Measurements from ENCODE around the gene GNAT2. TPM values are rescaled to one million over a fixed set of nuclear protein-coding genes. Genes with fewer than 3 reads are reported as not detected.

Gene GNAT2
- total RNA-seq, 1 donor from 2014 or later, result 0.57 TPM

DNA sequence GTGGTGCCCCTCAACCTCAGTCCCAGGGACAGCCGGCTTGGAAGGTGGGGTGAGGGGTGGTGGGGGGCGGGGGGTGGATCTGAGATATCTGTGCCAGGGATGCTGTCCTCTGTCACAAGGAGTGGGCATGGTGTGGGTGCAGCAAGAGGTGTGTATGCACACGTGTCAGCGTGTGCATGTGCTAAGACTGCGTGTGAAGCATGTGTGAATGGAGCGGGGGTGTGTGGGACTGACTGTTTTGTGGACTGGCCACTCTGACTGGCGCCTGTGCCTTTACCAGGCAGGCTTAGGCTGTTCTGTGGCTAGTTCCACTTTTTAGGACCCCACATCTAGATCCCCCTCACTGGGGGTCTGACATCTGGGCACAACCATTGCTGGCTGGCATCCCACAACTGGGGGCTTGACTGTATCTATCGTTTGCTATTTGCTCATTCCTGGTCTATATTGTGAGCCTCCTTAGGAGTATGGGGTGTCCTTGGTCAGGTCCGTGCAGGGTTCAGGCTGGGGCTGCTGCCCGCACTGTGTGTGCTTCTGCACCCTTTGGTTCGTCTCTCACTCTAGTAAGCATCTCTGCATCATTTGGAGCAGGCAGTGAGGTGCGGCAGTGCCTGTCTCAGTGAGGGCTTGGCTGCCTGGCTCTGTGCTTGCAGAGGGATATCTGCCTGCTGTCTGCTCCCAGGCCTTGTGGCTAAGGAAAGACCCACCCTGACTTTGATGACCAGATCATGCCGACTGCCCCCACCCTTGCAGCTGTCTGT is 2.1 kb upstream of the GNAT2 start:
- H3K27me3 Mint-ChIP-seq, result peaks cover 3% of the 10 kb centered on the region
- H3K27ac Mint-ChIP-seq, result no peak overlapping the region
- no peaks in the 10 kb centered on the region for H3K36me3 Mint-ChIP-seq (ENCODE audit: insufficient read depth)
- peaks cover 30% of the 10 kb centered on the region for H3K4me1 Mint-ChIP-seq (ENCODE audit: low read depth)
- no peak for DNase-seq (ENCODE audit: low spot score, unreplicated experiment)
- peak overlapping the region; percentile 95 for H3K4me3 Mint-ChIP-seq (ENCODE audit: low read depth)
- TF ChIP-seq, protein P1, sequence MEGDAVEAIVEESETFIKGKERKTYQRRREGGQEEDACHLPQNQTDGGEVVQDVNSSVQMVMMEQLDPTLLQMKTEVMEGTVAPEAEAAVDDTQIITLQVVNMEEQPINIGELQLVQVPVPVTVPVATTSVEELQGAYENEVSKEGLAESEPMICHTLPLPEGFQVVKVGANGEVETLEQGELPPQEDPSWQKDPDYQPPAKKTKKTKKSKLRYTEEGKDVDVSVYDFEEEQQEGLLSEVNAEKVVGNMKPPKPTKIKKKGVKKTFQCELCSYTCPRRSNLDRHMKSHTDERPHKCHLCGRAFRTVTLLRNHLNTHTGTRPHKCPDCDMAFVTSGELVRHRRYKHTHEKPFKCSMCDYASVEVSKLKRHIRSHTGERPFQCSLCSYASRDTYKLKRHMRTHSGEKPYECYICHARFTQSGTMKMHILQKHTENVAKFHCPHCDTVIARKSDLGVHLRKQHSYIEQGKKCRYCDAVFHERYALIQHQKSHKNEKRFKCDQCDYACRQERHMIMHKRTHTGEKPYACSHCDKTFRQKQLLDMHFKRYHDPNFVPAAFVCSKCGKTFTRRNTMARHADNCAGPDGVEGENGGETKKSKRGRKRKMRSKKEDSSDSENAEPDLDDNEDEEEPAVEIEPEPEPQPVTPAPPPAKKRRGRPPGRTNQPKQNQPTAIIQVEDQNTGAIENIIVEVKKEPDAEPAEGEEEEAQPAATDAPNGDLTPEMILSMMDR (IDR thresholded peaks at IDR 0.05; ENCODE audit: unreplicated experiment), result no peak
- no peaks in the 10 kb centered on the region for H3K9me3 Mint-ChIP-seq (ENCODE audit: low read depth)

DNA sequence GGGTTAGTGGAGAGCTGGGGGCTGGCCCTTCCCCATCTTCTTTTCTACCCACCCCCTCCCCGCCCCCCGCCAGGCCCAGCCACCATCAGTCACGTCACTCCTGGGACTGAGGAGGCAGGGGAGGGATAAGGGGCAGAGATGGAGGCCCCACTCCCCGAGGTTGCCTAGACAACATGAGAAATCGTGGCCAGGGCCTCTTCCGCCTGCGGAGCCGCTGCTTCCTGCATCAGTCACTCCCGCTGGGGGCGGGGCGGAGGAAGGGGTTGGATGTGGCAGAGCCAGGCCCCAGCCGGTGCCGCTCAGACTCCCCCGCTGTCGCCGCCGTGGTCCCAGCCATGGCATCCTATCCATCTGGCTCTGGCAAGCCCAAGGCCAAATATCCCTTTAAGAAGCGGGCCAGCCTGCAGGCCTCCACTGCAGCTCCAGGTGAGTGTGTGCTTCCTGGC is 1.4 kb upstream of the GNAT2 start:
- Mint-ChIP-seq H3K9me3 (ENCODE audit: low read depth) (no peaks in the 10 kb centered on the region), H3K27ac (peak overlapping the region; percentile 94), H3K4me3 (ENCODE audit: low read depth) (peak overlapping the region; percentile 95), H3K4me1 (ENCODE audit: low read depth) (peaks cover 35% of the 10 kb centered on the region), H3K27me3 (peaks cover 6% of the 10 kb centered on the region), H3K36me3 (ENCODE audit: insufficient read depth) (no peaks in the 10 kb centered on the region)
- TF ChIP-seq, protein P1 (IDR thresholded peaks at IDR 0.05; ENCODE audit: unreplicated experiment), result no peak
- DNase-seq (ENCODE audit: low spot score, unreplicated experiment), result peak; percentile 66

DNA sequence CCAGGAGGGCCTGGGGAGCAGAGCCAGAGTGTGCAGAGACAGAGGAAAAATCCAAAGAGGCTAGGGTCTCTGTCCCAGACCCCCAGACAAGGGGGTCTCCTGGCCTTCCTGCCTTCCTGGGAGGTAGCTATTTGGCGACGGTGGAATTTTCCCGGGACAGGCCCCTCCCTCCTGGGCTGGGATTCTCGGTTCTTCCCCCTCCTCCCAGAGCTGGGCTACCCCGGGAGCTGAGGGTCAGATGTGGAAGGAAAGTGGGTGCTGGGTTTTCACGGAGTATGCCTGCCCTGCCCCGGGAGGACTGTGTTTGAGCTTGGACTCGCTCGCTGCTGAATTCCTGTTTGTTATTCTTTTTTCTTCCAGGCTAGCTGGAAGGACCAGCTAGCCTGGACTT is 980 bp upstream of the GNAT2 start:
- DNase-seq (ENCODE audit: low spot score, unreplicated experiment), result no peak
- peaks cover 6% of the 10 kb centered on the region for H3K27me3 Mint-ChIP-seq
- peaks cover 36% of the 10 kb centered on the region for H3K4me1 Mint-ChIP-seq (ENCODE audit: low read depth)
- no peaks in the 10 kb centered on the region for H3K9me3 Mint-ChIP-seq (ENCODE audit: low read depth)
- TF ChIP-seq, protein P1 (IDR thresholded peaks at IDR 0.05; ENCODE audit: unreplicated experiment), result no peak
- H3K27ac Mint-ChIP-seq, result peak overlapping the region; percentile 94
- H3K36me3 Mint-ChIP-seq (ENCODE audit: insufficient read depth), result no peaks in the 10 kb centered on the region
- peak overlapping the region; percentile 95 for H3K4me3 Mint-ChIP-seq (ENCODE audit: low read depth)

DNA sequence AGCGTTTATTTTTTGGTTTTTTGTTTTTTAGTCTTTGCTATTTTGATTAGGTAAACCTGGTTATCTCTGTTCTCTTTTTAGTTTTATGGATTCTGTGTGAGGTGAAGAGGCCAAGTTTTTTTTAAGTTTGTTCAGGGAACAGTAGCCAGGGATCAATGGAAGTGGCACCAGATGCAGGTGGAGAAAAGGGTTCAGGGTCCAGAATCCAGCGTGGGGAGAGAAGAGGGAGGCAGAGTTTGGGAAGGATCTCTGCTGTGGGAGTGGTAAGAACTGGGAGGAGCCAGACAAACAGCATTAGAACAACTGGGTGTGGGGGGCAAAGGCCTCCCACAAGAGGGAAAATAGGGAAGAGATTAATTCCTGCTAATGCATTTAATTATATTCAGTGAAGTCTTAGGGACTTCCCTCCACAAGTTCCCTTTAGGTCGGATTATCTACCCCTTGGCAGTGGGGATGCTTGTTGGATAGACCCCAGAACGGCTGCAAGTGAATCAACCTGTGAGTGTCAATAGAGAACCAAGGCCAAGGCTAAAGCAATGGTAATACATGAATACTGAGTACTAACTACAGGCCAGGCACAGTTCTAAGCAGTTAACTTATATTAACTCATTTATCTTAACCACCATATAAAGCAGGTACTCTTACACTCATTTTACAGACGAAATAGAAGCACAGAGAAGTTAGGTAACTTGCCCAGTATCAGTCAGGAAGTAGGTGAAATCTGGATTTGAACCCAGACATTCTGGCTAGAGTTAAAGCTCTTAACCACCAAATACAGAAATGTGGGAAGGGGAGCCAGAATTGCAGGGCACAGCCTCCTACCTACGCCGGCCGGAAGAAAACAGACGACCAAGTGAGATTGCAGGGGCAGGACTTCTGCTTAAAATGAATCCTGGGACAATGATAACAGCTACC is 498 bp downstream of the GNAT2 start:
- Mint-ChIP-seq H3K36me3 (ENCODE audit: insufficient read depth) (no peaks in the 10 kb centered on the region), H3K9me3 (ENCODE audit: low read depth) (no peaks in the 10 kb centered on the region), H3K4me3 (ENCODE audit: low read depth) (peak overlapping the region; percentile 95), H3K27ac (peak overlapping the region; percentile 94), H3K4me1 (ENCODE audit: low read depth) (peaks cover 36% of the 10 kb centered on the region), H3K27me3 (peaks cover 6% of the 10 kb centered on the region)
- TF ChIP-seq, protein P1 (IDR thresholded peaks at IDR 0.05; ENCODE audit: unreplicated experiment), result no peak
- DNase-seq (ENCODE audit: low spot score, unreplicated experiment), result no peak

GRCh38 chr1:109617291-109617801 is 2.1 kb downstream of the GNAT2 start:
- TF ChIP-seq, protein P1 (IDR thresholded peaks at IDR 0.05; ENCODE audit: unreplicated experiment), result no peak
- H3K36me3 Mint-ChIP-seq (ENCODE audit: insufficient read depth), result no peaks in the 10 kb centered on the region
- H3K9me3 Mint-ChIP-seq (ENCODE audit: low read depth), result no peaks in the 10 kb centered on the region
- H3K27me3 Mint-ChIP-seq, result peaks cover 6% of the 10 kb centered on the region
- no peak overlapping the region for H3K4me3 Mint-ChIP-seq (ENCODE audit: low read depth)
- DNase-seq (ENCODE audit: low spot score, unreplicated experiment), result no peak
- H3K27ac Mint-ChIP-seq, result peak overlapping the region; percentile 67
- peaks cover 36% of the 10 kb centered on the region for H3K4me1 Mint-ChIP-seq (ENCODE audit: low read depth)
